PC-9 (cell line): Measurements from ENCODE around the gene TTLL9. TPM values are rescaled to one million over a fixed set of nuclear protein-coding genes. Genes with fewer than 3 reads are reported as not detected.

Experiments used
- BruUV-seq: library from RNA; stranded (reverse); fragments of 400-500 nt; replicated peaks from 2 replicates; lab custom pipeline; 2021; lab: Mats Ljungman, UMichigan
- CTCF ChIA-PET: fragments of 300-600 bp; sonication (Branson Sonifier 250); formaldehyde crosslinking; loops from one replicate; lab custom pipeline; 2022; ENCODE audit warnings: antibody characterized with exemption; lab: Charles Lee
- POLR2A ChIA-PET: fragments of 300-600 bp; sonication (Branson Sonifier 250); formaldehyde crosslinking; loops from one replicate; lab custom pipeline; 2022; ENCODE audit warnings: antibody characterized with exemption; ENCODE audit not compliant: unreplicated experiment; lab: Charles Lee
- DNase-seq, 2 experiments: peaks; one replicate each; pipeline versions ENCODE4 v3.0.0 to v3.0.0-alpha.2; 2015 to 2022; ENCODE audit warnings: mixed read lengths in 1 of 2
- H2AFZ ChIP-seq: fragments of 200-600 bp; sonication (generic); 2 replicates; pipeline ENCODE4 v1.8.1; 2017; ENCODE audit warnings: antibody characterized with exemption
- H3F3A ChIP-seq: fragments of 200-600 bp; sonication (generic); 2 replicates; pipeline ENCODE4 v1.8.1; 2017; ENCODE audit warnings: antibody characterized with exemption, mild to moderate bottlenecking, low read depth; ENCODE audit not compliant: insufficient read depth
- H3K27ac ChIP-seq: fragments of 200-600 bp; sonication (generic); 2 replicates; pipeline ENCODE4 v1.6.1; 2016; ENCODE audit warnings: mixed run types
- H3K27me3 ChIP-seq: fragments of 200-600 bp; sonication (generic); 2 replicates; pipeline ENCODE4 v1.6.1; 2016; ENCODE audit warnings: low read depth, mixed run types; ENCODE audit not compliant: insufficient read depth
- H3K36me3 ChIP-seq: fragments of 200-600 bp; sonication (generic); 2 replicates; pipeline ENCODE4 v1.6.1; 2016; ENCODE audit warnings: low read depth, mixed run types
- H3K4me1 ChIP-seq: fragments of 200-600 bp; sonication (generic); replicated peaks from 2 replicates; pipeline ENCODE4 v1.6.1; 2016; ENCODE audit warnings: mixed run types; ENCODE audit not compliant: insufficient read depth
- H3K4me2 ChIP-seq: fragments of 200-600 bp; sonication (generic); 2 replicates; pipeline ENCODE4 v1.6.1; 2017; ENCODE audit warnings: mixed run types
- H3K4me3 ChIP-seq: fragments of 200-600 bp; sonication (generic); 2 replicates; pipeline ENCODE4 v1.6.1; 2016; ENCODE audit warnings: mixed run types
- H3K79me2 ChIP-seq: fragments of 200-600 bp; sonication (generic); 2 replicates; pipeline ENCODE4 v1.6.1; 2017; ENCODE audit warnings: low read depth, mixed run types
- H3K9me2 ChIP-seq: fragments of 200-600 bp; sonication (generic); 2 replicates; pipeline ENCODE4 v1.8.1; 2017; ENCODE audit warnings: mild to moderate bottlenecking; ENCODE audit not compliant: insufficient read depth
- H3K9me3 ChIP-seq: fragments of 200-600 bp; sonication (generic); 2 replicates; pipeline ENCODE4 v1.8.1; 2016; ENCODE audit warnings: low read depth; ENCODE audit not compliant: insufficient read depth
- H4K20me1 ChIP-seq: fragments of 200-600 bp; sonication (generic); 2 replicates; pipeline ENCODE4 v1.8.1; 2017; ENCODE audit not compliant: insufficient read depth
- EZH2 ChIP-seq: fragments of 200-600 bp; sonication (generic); IDR thresholded peaks from 2 replicates; pipeline ENCODE4 v1.8.0; 2017; ENCODE audit warnings: antibody characterized with exemption, low read depth
- intact Hi-C: fragments of 100-400 bp; cut with micrococcal nuclease; formaldehyde crosslinking; loops from one replicate; pipeline ENCODE4 v1.10.0; 2022; ENCODE audit not compliant: unreplicated experiment
- total RNA-seq: library from RNA; stranded (reverse); gene quantifications from 2 replicates; pipeline ENCODE4 v1.2.3, GENCODE V29; 2021
- TF ChIP-seq, protein P1 (sequence below): fragments of 200-600 bp; sonication (generic); conservative IDR thresholded peaks from 2 replicates; pipeline ENCODE4 v1.6.1; 2017; ENCODE audit warnings: mixed run types, antibody characterized with exemption, mild to moderate bottlenecking, moderate library complexity

Gene TTLL9
- total RNA-seq, 1 experiment from 2014 or later: 1.8 TPM

DNA sequence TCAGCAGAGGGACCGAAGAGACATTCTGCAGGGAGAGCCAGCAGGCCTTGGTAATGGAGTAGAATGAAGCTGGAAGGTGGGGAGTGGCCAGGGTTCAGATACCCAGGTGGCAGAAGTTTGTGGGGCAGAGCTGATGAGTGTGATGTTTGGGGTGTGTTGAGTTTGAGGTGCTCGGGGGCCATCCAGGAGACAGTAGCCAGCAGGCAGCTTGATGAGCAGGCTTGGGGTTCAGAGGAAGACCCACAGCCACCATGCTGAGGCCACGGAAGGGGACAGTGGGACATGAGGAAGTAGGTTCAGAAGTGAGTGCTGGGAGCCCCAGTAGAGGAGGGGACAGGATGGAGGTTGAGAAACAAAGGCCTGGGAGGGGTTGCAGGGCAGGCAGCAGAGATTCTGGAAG is 13.9 kb upstream of the TTLL9 start:
- Histone ChIP-seq H2AFZ (no peak overlapping the region), H3K4me1 (no peaks in the 10 kb centered on the region), H3K4me3 (no peak overlapping the region), H3F3A (no peaks in the 10 kb centered on the region), H3K27me3 (peaks cover 75% of the 10 kb centered on the region), H3K36me3 (no peaks in the 10 kb centered on the region), H4K20me1 (no peaks in the 10 kb centered on the region), H3K27ac (no peak overlapping the region), H3K9me3 (no peaks in the 10 kb centered on the region), H3K9me2 (no peaks in the 10 kb centered on the region), H3K4me2 (no peak overlapping the region), H3K79me2 (no peaks in the 10 kb centered on the region)
- intact Hi-C loops: no loop called here
- DNase-seq: no peak
- POLR2A ChIA-PET: no interaction called here
- no peak for TF ChIP-seq EZH2
- CTCF ChIA-PET: no interaction called here
- BruUV-seq: no TSS peak

DNA sequence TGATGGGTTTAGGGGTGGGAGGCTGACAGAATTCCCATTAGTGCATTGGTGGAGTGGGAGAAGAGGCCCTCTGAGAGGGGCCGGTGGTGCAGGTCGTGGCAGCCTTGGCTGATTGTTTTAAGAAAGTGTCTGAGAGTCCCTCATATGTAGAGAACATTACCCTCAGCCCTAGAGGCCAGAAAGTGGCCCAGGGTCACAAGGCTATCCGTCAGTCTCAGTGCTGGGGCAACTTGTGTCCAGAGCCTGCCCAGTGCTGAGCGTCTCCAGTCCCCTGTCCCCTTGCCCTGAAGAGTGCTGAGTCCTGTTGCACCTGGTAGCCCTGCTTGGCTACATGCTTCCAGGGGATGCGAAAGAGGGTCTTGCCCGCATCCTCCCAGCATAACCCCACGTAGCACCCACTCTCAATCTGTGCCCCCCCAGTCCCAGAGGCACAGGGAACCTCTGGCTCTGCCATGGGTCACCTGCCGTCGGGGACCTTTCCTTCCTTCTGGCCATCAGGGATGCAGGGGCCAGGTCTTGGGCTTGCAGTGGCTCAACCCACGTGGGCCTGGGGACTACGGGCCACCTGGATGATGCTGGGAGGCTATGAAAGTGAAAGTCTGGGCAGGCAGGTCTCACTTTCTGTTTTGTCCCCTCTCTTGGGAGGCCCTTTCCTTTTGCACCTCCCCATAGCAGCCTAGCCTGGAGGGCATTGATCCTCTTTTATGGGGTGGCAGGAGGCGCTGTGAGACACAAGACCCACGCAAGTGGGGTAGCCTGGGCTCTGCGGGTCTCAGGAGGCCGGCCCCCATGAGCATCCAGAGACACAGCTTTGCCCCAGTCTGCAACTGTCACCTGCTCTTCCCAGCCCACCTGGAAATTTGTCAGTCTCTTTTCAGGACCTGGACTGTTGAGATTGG is 12.3 kb upstream of the TTLL9 start:
- peaks cover 89% of the 10 kb centered on the region for H3K27me3 ChIP-seq
- CTCF ChIA-PET: no interaction called here

DNA sequence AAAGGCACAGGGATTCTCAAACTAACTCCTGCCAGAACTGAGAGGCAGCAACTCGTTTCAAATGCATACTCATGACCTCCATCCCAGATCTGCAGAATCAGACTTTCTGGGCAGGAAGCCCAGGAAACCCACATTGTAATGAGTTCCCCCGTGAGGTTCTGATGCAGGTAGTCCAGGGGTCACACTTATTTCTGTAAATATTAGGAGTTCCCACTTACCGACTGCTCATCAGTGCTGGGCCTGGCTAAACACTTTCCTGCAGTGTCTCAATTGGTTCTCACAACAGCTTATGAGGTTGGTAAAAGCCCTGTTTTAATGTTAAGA is 11.7 kb upstream of the TTLL9 start:
- Histone ChIP-seq H3K4me2 (no peak overlapping the region), H3K79me2 (no peaks in the 10 kb centered on the region), H3K4me1 (no peaks in the 10 kb centered on the region), H3K27ac (no peak overlapping the region), H4K20me1 (no peaks in the 10 kb centered on the region), H2AFZ (no peak overlapping the region), H3K27me3 (peaks cover 90% of the 10 kb centered on the region), H3K9me3 (no peaks in the 10 kb centered on the region), H3K9me2 (no peaks in the 10 kb centered on the region), H3K36me3 (no peaks in the 10 kb centered on the region), H3K4me3 (no peak overlapping the region), H3F3A (no peaks in the 10 kb centered on the region)
- no peak for DNase-seq
- intact Hi-C loops: no loop called here
- no TSS peak for BruUV-seq
- TF ChIP-seq, protein P1, sequence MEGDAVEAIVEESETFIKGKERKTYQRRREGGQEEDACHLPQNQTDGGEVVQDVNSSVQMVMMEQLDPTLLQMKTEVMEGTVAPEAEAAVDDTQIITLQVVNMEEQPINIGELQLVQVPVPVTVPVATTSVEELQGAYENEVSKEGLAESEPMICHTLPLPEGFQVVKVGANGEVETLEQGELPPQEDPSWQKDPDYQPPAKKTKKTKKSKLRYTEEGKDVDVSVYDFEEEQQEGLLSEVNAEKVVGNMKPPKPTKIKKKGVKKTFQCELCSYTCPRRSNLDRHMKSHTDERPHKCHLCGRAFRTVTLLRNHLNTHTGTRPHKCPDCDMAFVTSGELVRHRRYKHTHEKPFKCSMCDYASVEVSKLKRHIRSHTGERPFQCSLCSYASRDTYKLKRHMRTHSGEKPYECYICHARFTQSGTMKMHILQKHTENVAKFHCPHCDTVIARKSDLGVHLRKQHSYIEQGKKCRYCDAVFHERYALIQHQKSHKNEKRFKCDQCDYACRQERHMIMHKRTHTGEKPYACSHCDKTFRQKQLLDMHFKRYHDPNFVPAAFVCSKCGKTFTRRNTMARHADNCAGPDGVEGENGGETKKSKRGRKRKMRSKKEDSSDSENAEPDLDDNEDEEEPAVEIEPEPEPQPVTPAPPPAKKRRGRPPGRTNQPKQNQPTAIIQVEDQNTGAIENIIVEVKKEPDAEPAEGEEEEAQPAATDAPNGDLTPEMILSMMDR: no peak
- no peak for TF ChIP-seq EZH2
- POLR2A ChIA-PET: no interaction called here
- CTCF ChIA-PET: interaction anchor here (0.6 kb wide), 1 partner anchor 225 kb away, joined by 3 read pairs; no protein-coding TSS in a partner anchor

More for the DNA sequence above, 12.3 kb upstream of the TTLL9 start:
- Histone ChIP-seq H3K27ac (no peak overlapping the region), H3K9me2 (no peaks in the 10 kb centered on the region), H3K9me3 (no peaks in the 10 kb centered on the region), H3K36me3 (no peaks in the 10 kb centered on the region), H3K4me2 (no peak overlapping the region), H3F3A (no peaks in the 10 kb centered on the region), H3K4me3 (no peak overlapping the region), H3K4me1 (no peaks in the 10 kb centered on the region), H3K79me2 (no peaks in the 10 kb centered on the region), H2AFZ (no peak overlapping the region), H4K20me1 (no peaks in the 10 kb centered on the region)
- no peak for TF ChIP-seq EZH2
- TF ChIP-seq, protein P1: no peak
- POLR2A ChIA-PET: no interaction called here
- intact Hi-C loops: no loop called here
- no TSS peak for BruUV-seq
- DNase-seq: no peak
